Panc1 (cell line): ENCODE data around the gene INPP5K.

ENCODE experiments used
- SIN3A ChIP-seq: IDR thresholded peaks from 2 replicates; pipeline ENCODE4 v1.6.1; 2012; ENCODE audit warnings: low read depth, mild to moderate bottlenecking, low read length, moderate library complexity, borderline replicate concordance; ENCODE audit not compliant: insufficient read depth
- TF ChIP-seq, protein P1 (sequence below): fragments of 450-650 bp; IDR thresholded peaks from 2 replicates; pipeline ENCODE4 v1.5.1; 2017; ENCODE audit warnings: mild to moderate bottlenecking
- TF ChIP-seq, protein P2 (sequence below), 2 experiments: IDR thresholded peaks; 2 replicates each; pipeline ENCODE4 v1.6.1; 2011 to 2012; ENCODE audit warnings: low read depth in 2 of 2, control low read depth in 1 of 2, low read length in 1 of 2, mild to moderate bottlenecking in 1 of 2, moderate library complexity in 1 of 2; ENCODE audit not compliant: insufficient read depth in 1 of 2

DNA sequence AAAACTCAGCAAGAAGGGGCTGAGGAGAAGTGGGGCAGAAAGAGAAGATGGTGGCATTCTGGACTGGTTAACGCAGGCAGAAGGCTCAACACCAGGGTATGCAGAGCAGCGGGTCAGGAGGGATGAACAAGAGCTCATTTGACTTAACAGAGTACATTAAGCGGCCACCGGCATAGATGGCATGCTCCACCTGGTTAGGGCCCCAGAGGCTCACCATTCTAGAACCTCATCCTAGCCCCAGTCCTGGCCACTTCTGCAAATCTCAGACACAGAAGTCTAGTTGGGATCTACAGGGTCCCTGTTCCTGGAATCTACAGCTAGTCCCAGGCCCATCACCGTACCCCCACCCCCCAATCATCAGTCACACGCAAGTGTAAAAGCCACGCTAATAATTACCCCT lies 22.2 kb downstream of the INPP5K start:
- TF ChIP-seq SIN3A: no peak
- TF ChIP-seq, protein P1, sequence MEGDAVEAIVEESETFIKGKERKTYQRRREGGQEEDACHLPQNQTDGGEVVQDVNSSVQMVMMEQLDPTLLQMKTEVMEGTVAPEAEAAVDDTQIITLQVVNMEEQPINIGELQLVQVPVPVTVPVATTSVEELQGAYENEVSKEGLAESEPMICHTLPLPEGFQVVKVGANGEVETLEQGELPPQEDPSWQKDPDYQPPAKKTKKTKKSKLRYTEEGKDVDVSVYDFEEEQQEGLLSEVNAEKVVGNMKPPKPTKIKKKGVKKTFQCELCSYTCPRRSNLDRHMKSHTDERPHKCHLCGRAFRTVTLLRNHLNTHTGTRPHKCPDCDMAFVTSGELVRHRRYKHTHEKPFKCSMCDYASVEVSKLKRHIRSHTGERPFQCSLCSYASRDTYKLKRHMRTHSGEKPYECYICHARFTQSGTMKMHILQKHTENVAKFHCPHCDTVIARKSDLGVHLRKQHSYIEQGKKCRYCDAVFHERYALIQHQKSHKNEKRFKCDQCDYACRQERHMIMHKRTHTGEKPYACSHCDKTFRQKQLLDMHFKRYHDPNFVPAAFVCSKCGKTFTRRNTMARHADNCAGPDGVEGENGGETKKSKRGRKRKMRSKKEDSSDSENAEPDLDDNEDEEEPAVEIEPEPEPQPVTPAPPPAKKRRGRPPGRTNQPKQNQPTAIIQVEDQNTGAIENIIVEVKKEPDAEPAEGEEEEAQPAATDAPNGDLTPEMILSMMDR: no peak
- TF ChIP-seq, protein P2, sequence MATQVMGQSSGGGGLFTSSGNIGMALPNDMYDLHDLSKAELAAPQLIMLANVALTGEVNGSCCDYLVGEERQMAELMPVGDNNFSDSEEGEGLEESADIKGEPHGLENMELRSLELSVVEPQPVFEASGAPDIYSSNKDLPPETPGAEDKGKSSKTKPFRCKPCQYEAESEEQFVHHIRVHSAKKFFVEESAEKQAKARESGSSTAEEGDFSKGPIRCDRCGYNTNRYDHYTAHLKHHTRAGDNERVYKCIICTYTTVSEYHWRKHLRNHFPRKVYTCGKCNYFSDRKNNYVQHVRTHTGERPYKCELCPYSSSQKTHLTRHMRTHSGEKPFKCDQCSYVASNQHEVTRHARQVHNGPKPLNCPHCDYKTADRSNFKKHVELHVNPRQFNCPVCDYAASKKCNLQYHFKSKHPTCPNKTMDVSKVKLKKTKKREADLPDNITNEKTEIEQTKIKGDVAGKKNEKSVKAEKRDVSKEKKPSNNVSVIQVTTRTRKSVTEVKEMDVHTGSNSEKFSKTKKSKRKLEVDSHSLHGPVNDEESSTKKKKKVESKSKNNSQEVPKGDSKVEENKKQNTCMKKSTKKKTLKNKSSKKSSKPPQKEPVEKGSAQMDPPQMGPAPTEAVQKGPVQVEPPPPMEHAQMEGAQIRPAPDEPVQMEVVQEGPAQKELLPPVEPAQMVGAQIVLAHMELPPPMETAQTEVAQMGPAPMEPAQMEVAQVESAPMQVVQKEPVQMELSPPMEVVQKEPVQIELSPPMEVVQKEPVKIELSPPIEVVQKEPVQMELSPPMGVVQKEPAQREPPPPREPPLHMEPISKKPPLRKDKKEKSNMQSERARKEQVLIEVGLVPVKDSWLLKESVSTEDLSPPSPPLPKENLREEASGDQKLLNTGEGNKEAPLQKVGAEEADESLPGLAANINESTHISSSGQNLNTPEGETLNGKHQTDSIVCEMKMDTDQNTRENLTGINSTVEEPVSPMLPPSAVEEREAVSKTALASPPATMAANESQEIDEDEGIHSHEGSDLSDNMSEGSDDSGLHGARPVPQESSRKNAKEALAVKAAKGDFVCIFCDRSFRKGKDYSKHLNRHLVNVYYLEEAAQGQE (IDR thresholded peaks at IDR 0.05; ENCODE audit: insufficient read depth in 1 of 2, low read depth in 2 of 2, low read length in 1 of 2): no peak
